Hematopoietic multipotent progenitor cell treated with erythropoietin and hydrocortisone succinate and interleukin-3 and kit ligand, for 6 days (in vitro differentiated cells): ENCODE data around the gene RBM33.

Experiments used
- DNase-seq: peaks from one replicate; pipeline ENCODE4 v3.0.0-alpha.2; 2015

The RBM33 gene

DNA sequence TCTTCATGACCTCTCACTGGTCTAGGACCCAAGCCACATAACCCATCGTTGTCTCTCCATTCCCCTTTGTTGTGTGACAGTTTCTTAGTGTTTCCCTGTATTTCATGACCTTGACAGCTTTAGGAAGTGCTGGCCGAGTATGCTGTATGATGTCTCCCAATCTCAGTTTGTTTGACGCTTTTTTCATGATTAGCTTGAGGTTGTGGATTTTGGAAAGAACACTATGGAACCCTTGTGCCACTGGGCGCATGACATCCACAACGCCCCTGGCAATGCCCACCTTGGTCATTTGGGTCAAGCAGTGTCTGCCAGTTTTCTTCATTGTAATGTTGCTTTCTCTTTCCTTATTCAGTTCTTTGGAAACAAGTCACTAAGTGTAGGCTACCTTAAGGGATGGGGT is 52.3 kb downstream of the RBM33 start:
- DNase-seq = no peak

GRCh38 chr7:155698633-155699032 is 54.2 kb downstream of the RBM33 start:
- DNase-seq = no peak

GRCh38 chr7:155699180-155699579 is 54.7 kb downstream of the RBM33 start:
- DNase-seq = no peak

GRCh38 chr7:155700847-155701246 is 56.4 kb downstream of the RBM33 start:
- DNase-seq = no peak

DNA sequence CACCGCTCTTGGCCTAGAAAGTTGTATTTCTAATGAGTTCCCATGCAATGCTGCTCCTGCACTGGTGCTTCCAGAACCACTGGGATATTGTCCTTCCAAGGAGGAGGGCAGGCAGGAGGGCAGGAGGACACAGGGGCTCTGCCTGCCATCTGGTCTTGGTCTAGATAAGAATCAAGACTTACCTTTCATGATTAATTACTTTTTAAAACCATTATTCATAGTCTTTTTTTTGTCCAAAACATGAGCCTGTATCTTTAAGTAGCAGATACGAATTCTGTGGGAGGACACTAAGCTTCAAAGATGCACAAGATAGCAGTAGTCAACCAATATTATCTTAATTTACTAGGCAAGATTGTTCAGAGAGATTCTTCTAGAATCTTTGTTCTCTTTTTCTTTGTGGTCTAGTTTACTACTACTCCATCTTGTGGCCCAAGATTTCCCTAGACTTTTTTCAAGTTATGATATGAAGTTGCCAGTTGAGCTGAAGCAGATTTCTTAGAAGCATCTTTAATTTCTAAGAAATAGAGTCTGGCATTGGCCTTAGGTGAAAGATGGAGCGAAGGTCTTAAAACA is 57.6 kb downstream of the RBM33 start:
- peak; percentile 62 for DNase-seq

- DNase-seq = no peak
Measured at GRCh38 chr7:155702616-155703015, 58.2 kb downstream of the RBM33 start.

- no peak for DNase-seq
Measured at GRCh38 chr7:155705623-155706360, 61.3 kb downstream of the RBM33 start.

- DNase-seq = no peak
Measured at GRCh38 chr7:155706376-155706775, 61.9 kb downstream of the RBM33 start.

GRCh38 chr7:155709453-155709852 is 65.0 kb downstream of the RBM33 start:
- no peak for DNase-seq

DNA sequence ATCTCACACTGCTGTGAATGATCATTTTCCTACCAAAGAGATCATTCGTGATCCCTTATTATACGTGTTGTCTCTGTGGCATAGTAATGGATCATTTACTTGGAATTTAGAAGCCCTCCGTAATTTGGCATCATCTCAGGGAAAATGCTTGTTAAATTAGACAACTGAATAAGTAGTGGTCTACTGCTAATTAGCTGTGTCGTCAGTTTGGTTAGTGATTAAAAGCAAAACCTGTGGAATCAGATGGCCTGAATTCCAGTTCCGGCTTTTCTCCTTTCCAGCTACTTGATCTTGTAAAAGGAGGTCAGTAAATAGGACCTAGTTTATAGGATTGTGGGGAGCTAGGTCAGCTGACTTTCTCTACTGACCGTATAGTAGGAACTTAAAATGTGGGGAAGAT is 65.6 kb downstream of the RBM33 start:
- no peak for DNase-seq

- no peak for DNase-seq
Measured at GRCh38 chr7:155710530-155710929, 66.1 kb downstream of the RBM33 start.

GRCh38 chr7:155711081-155711480 is 66.6 kb downstream of the RBM33 start:
- no peak for DNase-seq

GRCh38 chr7:155713384-155713783 is 68.9 kb downstream of the RBM33 start:
- peak; percentile 56 for DNase-seq

GRCh38 chr7:155714702-155715101 is 70.2 kb downstream of the RBM33 start:
- DNase-seq = no peak

GRCh38 chr7:155715111-155715805 is 70.8 kb downstream of the RBM33 start:
- no peak for DNase-seq

DNA sequence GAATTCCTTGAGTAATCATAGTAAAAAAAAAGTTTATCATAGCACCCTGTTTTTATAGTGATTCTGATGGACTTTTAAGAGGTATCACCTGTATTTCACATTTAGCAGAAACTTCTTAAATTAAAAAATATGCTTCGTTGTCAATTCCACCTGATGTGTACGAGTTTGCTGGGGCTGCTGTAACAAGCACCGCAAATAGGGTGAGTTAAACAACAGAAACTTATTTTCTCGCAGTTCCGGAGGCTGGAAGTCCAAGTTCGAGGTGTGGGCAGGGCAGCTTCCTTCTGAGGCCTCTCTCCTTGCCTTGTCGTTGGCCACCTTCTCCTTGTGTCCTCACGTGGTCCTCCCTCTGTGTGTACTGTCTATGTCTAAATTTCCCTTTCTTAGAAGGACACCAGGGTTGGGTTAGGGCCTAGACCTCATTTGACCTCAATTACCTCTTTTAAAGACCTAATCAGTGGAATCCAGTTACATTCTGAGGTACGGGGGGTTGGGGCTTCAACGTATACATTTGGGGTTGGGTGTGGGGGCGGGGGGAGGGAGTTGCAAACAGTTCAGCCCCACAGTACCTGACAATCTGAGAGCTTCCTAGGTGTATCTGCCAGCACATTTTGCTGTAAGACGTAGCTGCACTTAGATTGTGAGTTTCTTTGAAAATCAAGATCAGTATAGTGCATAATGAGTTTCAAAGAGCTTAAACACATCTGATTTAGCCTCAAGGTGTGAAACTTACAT is 72.7 kb downstream of the RBM33 start:
- DNase-seq = no peak

GRCh38 chr7:155721056-155721455 is 76.6 kb downstream of the RBM33 start:
- DNase-seq = no peak

DNA sequence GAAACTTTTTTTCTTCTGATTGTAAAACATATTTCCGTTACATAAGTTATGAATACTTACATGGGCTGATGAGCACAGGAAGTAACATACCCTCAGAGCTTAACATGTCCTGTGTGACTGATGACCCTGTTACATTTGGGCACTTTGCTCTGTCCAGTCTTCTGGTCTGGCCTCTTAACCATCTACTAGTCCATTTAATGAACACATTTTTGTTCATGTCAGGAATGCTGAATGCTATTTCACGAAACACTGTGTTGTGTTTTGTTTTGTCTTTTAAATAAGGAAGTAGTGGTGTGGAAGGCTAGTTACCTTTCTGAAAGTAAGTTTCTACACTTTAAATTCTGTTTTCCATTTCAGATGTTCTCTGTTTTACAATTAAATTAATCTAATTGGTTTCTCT is 77.7 kb downstream of the RBM33 start:
- DNase-seq = no peak

DNA sequence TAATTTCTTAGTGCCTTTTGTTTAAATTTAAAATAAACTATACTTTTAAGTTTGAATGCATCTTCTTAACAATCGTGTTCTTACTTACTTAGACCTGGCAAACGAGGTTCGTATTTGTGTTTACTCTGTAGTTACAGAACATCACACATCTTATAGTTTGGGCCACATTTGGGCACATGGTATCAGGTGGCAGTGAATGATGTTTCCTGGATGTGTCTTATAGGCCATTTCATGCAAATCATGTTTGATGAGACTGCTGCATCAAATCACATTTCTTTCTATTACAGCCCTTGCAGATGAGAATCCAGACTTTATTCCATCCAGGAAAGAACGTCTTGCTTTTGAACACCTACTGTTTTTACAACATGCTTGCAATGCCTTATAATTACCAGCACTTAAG is 78.5 kb downstream of the RBM33 start:
- DNase-seq = no peak

- DNase-seq = peak; percentile 15
Measured at GRCh38 chr7:155724327-155725005, 80.0 kb downstream of the RBM33 start.

DNA sequence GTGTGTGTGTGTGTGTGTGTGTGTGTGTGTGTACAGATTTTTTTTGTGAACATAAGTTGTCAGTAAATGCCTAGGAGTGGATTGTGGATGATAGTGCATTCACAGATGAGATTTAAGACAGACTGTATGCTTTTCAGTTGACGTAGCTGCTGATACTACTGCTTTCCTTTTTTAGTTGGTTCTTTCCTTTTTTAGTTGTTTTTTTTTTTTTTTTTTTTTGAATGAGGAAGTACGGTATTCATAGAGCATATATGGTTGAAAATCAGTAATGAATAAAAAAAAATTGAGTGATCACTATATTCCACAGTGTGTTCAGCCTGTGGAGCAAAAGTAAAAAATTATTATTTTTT is 80.5 kb downstream of the RBM33 start:
- no peak for DNase-seq

- no peak for DNase-seq
Measured at GRCh38 chr7:155727616-155728015, 83.2 kb downstream of the RBM33 start.

DNA sequence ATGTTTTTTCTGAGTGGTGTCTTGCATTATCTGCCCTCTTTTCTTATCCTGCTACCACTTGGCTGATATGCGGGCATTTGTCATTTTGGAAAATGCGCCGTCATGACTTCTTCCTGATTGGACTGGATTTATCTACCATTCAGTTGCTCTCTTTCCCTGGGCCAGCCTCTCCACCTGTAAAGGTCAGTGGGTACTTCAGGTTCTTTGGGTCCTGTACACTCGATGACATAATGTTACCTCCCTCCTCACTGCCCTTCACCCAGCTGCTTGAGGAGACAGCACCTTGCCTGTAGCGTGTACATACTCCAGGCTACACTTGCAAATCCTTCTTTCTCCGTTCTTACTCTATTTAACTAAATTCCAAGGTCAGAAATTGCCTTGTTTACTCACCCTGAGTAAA is 83.7 kb downstream of the RBM33 start:
- no peak for DNase-seq
